Measurements from ENCODE around the gene SMNDC1.

GRCh38 chr10:110260746-110261477 lies 43.8 kb downstream of the SMNDC1 start:
- TF ChIP-seq, protein P1, sequence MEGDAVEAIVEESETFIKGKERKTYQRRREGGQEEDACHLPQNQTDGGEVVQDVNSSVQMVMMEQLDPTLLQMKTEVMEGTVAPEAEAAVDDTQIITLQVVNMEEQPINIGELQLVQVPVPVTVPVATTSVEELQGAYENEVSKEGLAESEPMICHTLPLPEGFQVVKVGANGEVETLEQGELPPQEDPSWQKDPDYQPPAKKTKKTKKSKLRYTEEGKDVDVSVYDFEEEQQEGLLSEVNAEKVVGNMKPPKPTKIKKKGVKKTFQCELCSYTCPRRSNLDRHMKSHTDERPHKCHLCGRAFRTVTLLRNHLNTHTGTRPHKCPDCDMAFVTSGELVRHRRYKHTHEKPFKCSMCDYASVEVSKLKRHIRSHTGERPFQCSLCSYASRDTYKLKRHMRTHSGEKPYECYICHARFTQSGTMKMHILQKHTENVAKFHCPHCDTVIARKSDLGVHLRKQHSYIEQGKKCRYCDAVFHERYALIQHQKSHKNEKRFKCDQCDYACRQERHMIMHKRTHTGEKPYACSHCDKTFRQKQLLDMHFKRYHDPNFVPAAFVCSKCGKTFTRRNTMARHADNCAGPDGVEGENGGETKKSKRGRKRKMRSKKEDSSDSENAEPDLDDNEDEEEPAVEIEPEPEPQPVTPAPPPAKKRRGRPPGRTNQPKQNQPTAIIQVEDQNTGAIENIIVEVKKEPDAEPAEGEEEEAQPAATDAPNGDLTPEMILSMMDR (IDR thresholded peaks at IDR 0.05; ENCODE audit: low read depth, low read length, missing input control): no peak
- no peak for TF ChIP-seq REST (IDR thresholded peaks at IDR 0.05)
- TF ChIP-seq, protein P2, sequence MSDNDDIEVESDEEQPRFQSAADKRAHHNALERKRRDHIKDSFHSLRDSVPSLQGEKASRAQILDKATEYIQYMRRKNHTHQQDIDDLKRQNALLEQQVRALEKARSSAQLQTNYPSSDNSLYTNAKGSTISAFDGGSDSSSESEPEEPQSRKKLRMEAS (IDR thresholded peaks at IDR 0.05): no peak
- TF ChIP-seq TAF1 (conservative IDR thresholded peaks at IDR 0.05): no peak
- no peak for TF ChIP-seq RAD21 (IDR thresholded peaks at IDR 0.05)
- no peak for TF ChIP-seq EGR1 (IDR thresholded peaks at IDR 0.05; ENCODE audit: low read depth in 2 of 2)
- TF ChIP-seq JUND (IDR thresholded peaks at IDR 0.05): no peak
- TF ChIP-seq ATF3 (IDR thresholded peaks at IDR 0.05): no peak
- no peak for TF ChIP-seq YY1 (IDR thresholded peaks at IDR 0.05)
- no peak for TF ChIP-seq GABPA (IDR thresholded peaks at IDR 0.05 in 1 of 2, conservative IDR thresholded peaks at IDR 0.05 in 1 of 2)
- no peak for TF ChIP-seq FOXA1 (IDR thresholded peaks at IDR 0.05)
- no peak for TF ChIP-seq SP1 (IDR thresholded peaks at IDR 0.05)

All from liver (tissue), 3 donors.